Lower lobe of right lung (tissue), 2 donors: ENCODE results near the gene ZNF184. TPM values are rescaled to one million over a fixed set of nuclear protein-coding genes. Genes with fewer than 3 reads are reported as not detected.

Source experiments
- ATAC-seq, 2 donors: fragments of 200-7000 bp; cut with Tn5 transposase; one replicate each; pipeline ENCODE4 v1.9.1; 2020 to 2022; ENCODE audit warnings: mild to moderate bottlenecking in 2 of 2, moderate library complexity in 2 of 2
- DNase-seq: peaks from one replicate; pipeline ENCODE4 v3.0.0-alpha.2; 2020
- H3K27ac ChIP-seq: fragments of 200-600 bp; one replicate; pipeline ENCODE4 v1.8.0; 2022
- H3K27me3 ChIP-seq: fragments of 200-600 bp; one replicate; pipeline ENCODE4 v1.8.0; 2022; ENCODE audit warnings: low read depth
- H3K36me3 ChIP-seq: fragments of 200-600 bp; one replicate; pipeline ENCODE4 v1.8.0; 2022; ENCODE audit warnings: mild to moderate bottlenecking
- H3K4me1 ChIP-seq: fragments of 200-600 bp; one replicate; pipeline ENCODE4 v1.8.0; 2022
- H3K4me3 ChIP-seq: fragments of 200-600 bp; one replicate; pipeline ENCODE4 v1.8.0; 2022; ENCODE audit warnings: mild to moderate bottlenecking
- H3K9me3 ChIP-seq: fragments of 200-600 bp; one replicate; pipeline ENCODE4 v1.8.0; 2022
- CTCF ChIP-seq: fragments of 200-600 bp; IDR thresholded peaks from one replicate; pipeline ENCODE4 v1.8.0; 2022; ENCODE audit warnings: antibody characterized with exemption, mild to moderate bottlenecking
- intact Hi-C: fragments of 100-400 bp; cut with DNase I; formaldehyde crosslinking; loops from one replicate; pipeline ENCODE4 v1.11.0; 2022
- total RNA-seq: library from RNA; stranded (reverse); fragmentation: NEBNext Ultra II Directional; extraction: Animal tissue kit (Norgen Biotek cat#: 25700); gene quantifications from one replicate; pipeline ENCODE4 v1.2.1, GENCODE V29; 2021
- donor health status: DM: no; HTN: yes; CAD: no; lungs with severe emphysema.

The ZNF184 gene
- total RNA-seq, 1 donor from 2014 or later = 6.6 TPM

DNA sequence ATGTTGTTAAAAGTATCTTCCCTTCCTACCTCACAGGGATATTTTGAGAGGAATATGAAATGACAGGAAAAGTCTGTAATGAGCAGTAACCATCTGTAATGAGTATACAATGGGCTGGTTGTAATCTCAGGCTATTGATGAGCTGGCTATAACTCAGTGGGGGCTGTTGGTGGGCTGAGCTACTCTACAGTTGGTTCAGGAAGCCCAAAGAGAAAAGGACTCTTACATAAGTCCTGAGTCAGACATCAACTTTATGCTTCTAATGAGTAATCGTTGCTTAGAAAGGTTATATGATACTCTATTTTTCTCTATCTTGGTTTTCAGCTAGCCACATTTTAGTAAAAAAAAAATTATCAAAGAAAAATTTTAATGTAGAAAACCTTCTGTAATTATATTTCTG is 57.9 kb downstream of the ZNF184 start:
- Histone ChIP-seq H3K27ac (no peak overlapping the region), H3K4me3 (no peak overlapping the region), H3K4me1 (no peaks in the 10 kb centered on the region), H3K27me3 (no peaks in the 10 kb centered on the region), H3K36me3 (no peaks in the 10 kb centered on the region), H3K9me3 (no peaks in the 10 kb centered on the region)
- no peak for TF ChIP-seq CTCF
- ATAC-seq = no peak
- intact Hi-C loops = no loop called here
- no peak for DNase-seq

DNA sequence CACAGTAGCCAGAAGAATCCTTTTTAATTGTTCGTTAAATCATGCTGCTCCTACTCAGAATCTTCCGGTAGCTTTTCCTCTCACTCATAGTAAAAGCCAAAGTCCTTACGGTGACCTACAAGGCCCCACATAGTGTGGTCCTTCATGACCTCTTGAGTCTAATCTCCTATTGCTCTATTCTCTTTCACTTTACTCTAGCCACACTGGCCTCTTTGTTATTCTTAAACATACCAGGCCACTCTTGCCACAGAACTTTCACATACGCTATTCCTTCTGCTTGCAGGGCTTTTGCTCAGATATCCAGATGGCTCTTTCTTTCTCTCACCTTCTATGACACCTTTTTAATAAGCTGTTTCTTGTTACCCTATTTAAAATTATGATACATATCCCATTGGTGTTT is 58.6 kb downstream of the ZNF184 start:
- no peak overlapping the region for H3K27ac ChIP-seq
- no peak for TF ChIP-seq CTCF

DNA sequence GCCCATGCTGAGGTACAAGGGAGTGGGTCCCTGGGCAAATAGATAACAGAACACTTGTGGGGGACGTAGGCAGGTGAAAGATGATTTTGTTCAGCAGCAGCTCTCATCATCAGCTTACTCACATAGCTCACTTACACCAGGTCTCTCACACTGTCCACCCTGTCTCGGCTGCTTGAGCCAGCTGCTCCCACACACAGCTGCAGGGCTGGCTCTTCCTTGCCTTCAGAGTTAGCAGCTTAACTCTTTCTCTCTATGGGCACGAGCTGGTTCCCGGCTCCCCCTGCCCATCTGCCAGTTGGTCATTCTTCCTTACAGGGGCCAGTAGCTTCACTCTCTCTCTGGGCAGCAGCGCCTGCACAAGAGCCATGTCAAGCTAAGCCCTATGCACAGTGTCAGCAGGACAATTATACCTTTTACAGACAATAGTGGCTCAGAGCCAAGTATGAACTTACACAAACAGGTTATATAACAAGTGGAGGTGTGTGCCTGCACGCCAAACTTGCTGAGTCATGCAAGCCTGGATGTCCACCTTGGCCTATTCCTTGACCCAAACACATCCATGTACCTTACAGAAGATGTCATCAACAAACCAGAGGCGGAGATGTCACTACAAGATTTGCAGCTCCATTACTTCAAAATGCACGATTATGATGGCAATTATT is 65.6 kb downstream of the ZNF184 start:
- Histone ChIP-seq H3K27ac (no peak overlapping the region), H3K27me3 (no peaks in the 10 kb centered on the region), H3K4me3 (no peak overlapping the region), H3K36me3 (no peaks in the 10 kb centered on the region), H3K4me1 (no peaks in the 10 kb centered on the region), H3K9me3 (peaks cover 3% of the 10 kb centered on the region)
- no peak for TF ChIP-seq CTCF
- intact Hi-C loops = no loop called here
- DNase-seq (no peak), ATAC-seq (no peak)

More for the DNA sequence above, 58.6 kb downstream of the ZNF184 start:
- Histone ChIP-seq H3K27me3 (no peaks in the 10 kb centered on the region), H3K4me3 (no peak overlapping the region), H3K9me3 (no peaks in the 10 kb centered on the region), H3K36me3 (no peaks in the 10 kb centered on the region), H3K4me1 (no peaks in the 10 kb centered on the region)
- ATAC-seq = no peak
- no peak for DNase-seq
- intact Hi-C loops = no loop called here

DNA sequence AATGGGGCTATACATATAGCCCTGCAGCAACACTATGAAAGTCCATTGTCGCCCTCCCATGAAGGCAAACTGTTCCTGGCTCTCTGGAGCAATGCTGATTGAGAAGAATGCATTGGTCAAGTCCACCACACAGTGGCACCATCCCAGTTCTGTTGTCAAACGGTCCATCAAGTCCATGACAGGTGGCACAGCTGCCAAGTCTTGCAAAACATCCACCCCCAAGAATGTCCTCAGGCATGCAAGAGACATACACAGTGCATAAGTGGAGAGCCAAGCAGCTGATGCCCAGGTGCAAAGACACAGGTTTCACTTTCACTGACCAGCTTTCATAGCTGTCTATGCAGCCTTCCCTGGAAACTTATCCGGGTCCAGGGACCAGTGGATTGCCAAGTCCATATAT is 66.8 kb downstream of the ZNF184 start:
- Histone ChIP-seq H3K27ac (no peak overlapping the region), H3K36me3 (no peaks in the 10 kb centered on the region), H3K4me1 (no peaks in the 10 kb centered on the region), H3K27me3 (no peaks in the 10 kb centered on the region), H3K4me3 (no peak overlapping the region), H3K9me3 (peaks cover 15% of the 10 kb centered on the region)
- no peak for TF ChIP-seq CTCF
- ATAC-seq = no peak
- DNase-seq = no peak
- intact Hi-C loops = no loop called here

DNA sequence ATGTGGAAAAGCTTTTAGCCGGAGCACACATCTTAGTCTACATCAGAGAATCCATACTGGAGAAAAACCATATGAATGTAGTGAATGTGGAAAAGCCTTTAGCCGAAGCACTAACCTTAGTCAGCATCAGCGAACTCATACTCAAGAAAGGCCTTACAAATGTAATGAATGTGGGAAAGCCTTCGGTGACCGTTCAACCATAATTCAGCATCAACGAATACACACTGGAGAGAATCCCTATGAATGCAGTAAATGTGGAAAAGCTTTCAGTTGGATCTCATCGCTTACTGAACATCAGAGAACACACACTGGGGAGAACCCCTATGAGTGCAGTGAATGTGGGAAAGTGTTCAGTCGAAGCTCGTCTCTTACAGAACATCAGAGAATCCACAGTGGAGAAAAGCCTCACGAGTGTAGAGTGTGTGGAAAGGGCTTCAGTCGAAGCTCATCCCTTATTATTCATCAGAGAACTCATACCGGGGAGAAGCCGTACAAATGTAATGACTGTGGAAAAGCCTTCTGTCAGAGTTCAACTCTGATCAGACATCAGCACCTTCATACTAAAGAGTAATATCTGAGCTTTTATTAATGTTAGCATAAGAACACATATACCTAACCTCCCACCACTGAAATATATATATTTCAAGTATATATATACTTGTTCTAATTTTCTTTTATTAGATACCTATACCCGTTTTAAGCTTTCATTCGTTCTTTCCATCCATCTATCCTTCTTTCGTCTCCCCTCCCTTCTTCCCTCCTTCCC is 71.8 kb downstream of the ZNF184 start:
- no peaks in the 10 kb centered on the region for H3K36me3 ChIP-seq
- no peak for ATAC-seq
- TF ChIP-seq CTCF = no peak
- H3K27ac ChIP-seq = no peak overlapping the region
- H3K4me1 ChIP-seq = no peaks in the 10 kb centered on the region
- DNase-seq = no peak
- intact Hi-C loops = no loop called here
- no peaks in the 10 kb centered on the region for H3K27me3 ChIP-seq
- H3K9me3 ChIP-seq = peaks cover 24% of the 10 kb centered on the region
- H3K4me3 ChIP-seq = no peak overlapping the region

Other genes with a start within 250 kb of the ZNF184 start
- 13.4 TPM for gene PRSS16, start 225.4 kb downstream of the ZNF184 start, total RNA-seq
- not detected for gene POM121L2, start 160.8 kb downstream of the ZNF184 start, total RNA-seq
- gene ZNF391, start 84.3 kb downstream of the ZNF184 start, total RNA-seq = 2.0 TPM